Endometrium (tissue), 2 donors: ENCODE data around the gene GALNT6.
"Not testable (repeated sequence)": the region's sequence is repeated elsewhere in the genome, so short reads cannot be mapped to it uniquely, and the experiment has no call there.

Experiments used
- FAIRE-seq: peaks from 2 replicates; lab custom pipeline; 2012; peaks lifted over from hg19 to GRCh38; lab: Jason Lieb, UNC
- donor health status: control.
- donor health status: control.

GALNT6 gene

DNA sequence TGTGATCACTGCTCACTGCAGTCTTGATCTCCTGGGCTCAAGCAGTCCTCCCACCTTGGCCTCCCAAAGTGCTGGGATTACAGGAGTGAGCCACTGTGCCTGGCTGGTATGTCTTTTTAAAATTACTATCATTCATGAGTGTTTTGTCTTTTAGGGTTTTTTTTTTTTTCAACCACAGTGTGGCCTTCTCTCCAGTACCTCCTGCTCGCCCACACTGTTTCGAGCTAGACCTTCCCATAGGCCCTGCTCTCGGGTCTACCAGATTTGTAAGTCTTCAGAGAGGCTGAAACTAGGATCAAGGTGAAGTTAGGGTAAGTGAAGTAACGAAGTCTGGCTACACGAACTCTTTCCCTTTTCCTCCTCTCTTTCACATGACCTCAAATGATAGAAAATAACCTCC lies 68.8 kb downstream of the GALNT6 start:
- FAIRE-seq: no peak

DNA sequence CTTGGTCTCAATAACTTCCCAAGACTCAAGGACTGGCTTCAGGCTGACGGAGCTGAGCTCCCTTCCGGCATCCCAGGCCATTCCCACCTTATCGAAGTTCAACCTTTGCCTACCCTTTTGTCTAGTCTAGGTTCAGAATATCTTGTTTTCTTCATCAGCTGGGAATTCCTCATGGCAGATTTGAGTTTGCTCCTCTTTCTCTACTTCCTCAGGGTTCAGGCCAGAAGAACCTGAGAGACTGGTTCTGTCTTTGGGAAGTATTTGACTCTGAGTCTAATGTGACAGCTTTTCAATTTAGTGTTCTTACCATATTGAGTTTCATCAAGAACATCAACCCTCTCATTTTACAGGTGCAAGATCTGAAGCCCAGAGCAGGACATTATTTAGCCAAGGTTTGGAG lies 69.3 kb downstream of the GALNT6 start:
- no peak for FAIRE-seq

DNA sequence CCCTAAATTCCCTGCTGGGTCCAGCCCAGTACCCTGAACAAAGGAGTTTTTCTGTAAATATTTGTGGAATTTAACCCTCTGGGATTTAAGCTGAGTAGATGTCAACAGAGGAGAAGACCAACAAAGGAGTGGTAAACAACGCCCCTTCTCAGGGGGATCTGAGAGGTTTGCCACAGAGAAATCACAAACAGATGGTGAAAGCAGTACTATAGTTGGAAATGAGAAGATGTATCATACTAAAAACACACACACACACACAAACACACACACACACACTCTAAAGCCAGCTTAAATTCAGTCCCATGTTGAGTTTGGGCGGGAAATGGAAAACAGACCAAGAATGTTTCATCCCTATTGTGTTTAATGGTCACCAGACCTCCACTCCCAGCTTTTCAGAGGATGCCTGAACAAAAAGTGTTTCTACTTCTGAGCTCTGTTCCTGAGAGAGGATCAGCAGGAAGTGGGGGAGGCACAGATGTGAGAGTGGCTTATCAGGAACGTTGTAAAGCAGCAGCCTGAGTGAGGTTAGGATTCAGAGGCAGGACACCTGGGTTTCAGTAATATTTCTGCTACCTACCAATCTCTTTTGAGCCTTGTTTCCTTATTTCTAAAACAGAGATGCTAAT lies 70.4 kb downstream of the GALNT6 start:
- FAIRE-seq: peak; percentile 15

DNA sequence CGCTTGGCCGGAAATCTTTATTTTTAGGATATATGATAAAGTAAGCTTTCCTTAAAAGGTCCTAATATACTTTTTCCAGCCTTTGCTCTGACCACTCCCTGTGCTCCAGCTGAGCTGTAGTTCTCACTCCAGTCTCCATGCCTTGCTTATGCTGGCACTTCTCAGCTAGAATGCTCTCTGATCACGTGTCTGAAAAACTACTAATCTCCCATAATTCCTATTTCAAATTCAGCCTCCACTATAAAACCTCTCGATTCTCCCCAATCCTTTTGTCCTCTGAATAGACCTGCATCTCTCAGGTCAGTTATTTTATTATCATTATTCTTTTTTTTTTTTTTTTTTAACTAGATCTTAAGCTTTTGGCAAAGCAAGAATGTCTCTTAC lies 70.9 kb downstream of the GALNT6 start:
- FAIRE-seq: no peak

DNA sequence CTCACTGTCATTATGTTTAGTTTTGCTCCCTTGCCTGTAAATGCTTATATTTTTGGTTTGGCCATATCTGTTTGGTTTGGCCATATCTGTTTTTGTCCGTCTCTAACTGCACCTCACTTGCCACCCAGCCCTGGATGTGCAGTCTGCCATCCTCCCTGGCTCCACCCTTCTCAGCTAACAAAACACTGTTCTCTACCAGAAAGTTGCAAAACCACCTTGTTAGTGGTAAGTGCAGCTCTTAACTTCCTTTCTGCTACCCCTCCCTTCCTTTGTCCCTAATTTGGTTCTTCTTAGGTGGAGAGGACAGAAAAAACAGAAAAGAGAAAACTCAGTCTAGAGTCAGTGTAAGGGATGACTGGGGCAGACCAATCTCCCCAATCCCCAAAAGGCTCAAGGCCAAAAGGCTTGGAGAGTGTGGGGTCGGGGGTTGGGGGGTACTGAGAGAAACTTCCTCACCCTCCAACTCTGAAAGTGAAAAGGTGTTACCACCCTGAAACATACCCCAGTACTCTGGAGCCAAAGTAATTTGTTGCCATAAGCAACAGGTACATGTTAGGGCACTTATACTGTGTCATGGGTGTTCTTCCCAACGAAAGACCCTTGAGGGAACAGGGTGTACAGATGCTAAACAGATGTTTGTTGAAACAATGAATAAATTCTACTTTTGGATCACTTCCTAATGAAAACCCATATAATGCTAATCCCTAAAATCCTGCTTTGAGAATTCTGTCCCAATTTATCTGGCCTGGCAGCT lies 72.2 kb downstream of the GALNT6 start:
- FAIRE-seq: no peak

DNA sequence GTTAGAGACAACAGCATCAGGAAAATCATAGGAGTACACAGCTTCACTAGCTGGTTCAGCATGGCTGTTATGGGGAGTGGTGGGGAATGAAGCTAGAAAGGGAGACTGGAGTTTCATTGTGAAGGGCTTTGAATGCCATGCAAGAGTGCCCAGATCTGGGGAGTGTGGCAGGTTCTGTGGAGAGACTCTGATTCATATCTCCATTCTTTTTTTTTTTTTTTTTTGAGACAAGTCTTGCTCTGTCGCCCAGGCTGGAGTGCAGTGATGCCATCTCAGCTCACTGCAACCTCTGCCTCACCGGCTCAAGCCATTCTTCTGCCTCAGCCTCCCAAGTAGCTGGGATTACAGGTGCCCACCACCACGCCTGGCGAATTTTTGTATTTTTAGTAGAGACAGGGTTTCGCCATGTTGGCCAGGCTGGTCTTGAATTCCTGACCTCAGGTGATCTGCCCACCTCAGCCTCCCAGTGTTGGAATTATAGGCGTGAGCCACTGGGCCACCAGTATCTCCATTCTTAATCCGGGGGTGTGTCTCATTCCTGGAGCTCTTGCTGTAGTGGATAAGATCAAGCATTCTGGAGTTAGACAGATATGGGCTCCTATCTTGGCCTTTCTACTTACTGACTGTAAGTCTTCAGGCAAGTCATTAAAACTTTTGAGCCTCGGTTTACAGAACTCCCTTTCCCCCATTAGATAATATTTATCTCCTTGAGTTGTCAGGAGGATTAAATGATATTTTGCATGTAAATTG lies 73.0 kb downstream of the GALNT6 start:
- not testable (repeated sequence) for FAIRE-seq

DNA sequence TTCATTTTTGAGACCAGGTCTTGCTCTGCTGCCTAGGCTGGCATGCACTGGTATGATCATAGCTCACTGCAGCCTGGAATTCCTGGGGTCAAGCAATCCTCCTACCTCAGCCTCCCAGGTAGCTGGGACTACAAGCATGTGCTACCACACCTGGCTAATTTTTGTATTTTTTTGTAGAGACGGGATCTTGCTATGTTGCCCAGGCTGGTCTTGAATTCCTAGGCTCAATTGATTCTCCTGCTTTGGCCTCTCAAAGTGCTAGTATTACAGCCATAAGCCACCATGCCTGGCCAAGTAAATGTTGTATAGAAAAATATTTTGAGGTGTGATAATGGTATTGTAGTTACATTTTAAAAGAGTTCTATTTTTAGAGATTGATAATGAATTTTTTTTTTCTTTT lies 79.8 kb downstream of the GALNT6 start:
- FAIRE-seq: no peak

DNA sequence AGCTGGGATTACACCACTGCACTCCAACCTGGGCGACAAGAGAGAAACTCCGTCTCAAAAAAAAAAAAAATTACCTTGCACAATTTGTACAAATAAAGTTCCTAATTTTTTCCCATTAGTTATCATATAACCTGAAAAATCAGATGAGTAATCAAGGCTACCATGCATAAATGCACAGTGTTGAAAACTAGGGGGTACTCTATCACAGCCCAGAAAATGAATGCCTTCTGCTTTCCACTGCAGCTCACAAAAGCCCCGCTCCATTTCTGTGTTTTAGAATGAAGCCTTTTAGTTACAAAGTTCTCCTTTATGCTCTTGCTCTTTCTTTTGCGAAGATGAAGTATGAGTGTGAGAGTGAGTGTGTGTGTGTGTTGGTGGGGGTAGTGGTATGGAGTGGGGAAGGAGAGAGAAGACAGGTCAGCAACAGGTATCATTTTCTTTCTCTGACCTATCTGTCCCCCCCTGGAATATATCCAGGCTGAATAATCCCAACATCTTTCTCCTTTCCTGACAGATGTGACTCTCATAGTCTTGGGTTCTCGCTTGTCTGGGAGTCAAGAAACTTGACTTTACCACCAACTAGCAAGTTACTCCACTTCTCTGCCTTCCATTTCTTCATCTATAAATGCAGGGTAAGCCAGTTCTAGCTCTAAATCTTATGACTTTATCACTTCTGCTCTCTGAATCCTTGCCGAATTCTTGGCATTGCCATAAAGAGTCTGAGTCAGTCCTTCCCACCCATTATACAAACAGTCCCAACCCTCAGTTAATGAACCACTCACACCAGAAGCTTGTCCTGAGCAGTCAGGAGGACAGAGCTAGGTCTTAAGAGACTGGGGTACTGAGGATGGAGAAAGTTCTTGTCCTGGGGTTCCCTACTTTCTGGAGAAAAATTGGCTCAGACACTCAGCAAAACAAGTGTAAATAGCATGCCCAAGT lies 83.3 kb downstream of the GALNT6 start:
- FAIRE-seq: no peak

DNA sequence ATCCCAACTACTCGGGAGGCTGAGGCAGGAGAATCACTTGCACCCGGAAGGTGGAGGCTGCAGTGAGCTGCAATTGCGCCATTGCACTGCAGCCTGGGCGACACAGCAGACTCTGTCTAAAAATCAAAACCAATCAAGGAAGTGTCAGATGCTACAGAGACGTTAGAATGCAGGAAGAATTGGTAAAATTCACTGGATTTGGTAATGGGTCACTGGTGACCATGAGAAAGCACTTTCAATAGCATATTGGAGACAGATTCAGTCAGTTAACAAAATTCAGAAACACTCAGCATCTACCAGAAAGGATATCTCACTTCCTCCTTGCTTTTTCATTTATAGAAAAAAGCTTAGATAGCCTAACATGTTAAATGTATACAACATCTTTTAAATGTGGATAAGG lies 84.7 kb downstream of the GALNT6 start:
- FAIRE-seq: no peak
